GM23248 (cell line): Measurements from ENCODE around the gene ZNF14.

ENCODE experiments used
- EZH2 ChIP-seq: fragments of 200-600 bp; sonication (generic); IDR thresholded peaks from 2 replicates; pipeline ENCODE4 v1.6.1; 2018; ENCODE audit warnings: antibody characterized with exemption, mild to moderate bottlenecking; ENCODE audit not compliant: insufficient read depth, poor library complexity, severe bottlenecking
- EZH2phosphoT487 ChIP-seq: fragments of 200-600 bp; sonication (generic); IDR thresholded peaks from 2 replicates; pipeline ENCODE4 v1.6.1; 2018; ENCODE audit warnings: antibody characterized with exemption, moderate library complexity, mild to moderate bottlenecking, low read depth; ENCODE audit not compliant: insufficient read depth

DNA sequence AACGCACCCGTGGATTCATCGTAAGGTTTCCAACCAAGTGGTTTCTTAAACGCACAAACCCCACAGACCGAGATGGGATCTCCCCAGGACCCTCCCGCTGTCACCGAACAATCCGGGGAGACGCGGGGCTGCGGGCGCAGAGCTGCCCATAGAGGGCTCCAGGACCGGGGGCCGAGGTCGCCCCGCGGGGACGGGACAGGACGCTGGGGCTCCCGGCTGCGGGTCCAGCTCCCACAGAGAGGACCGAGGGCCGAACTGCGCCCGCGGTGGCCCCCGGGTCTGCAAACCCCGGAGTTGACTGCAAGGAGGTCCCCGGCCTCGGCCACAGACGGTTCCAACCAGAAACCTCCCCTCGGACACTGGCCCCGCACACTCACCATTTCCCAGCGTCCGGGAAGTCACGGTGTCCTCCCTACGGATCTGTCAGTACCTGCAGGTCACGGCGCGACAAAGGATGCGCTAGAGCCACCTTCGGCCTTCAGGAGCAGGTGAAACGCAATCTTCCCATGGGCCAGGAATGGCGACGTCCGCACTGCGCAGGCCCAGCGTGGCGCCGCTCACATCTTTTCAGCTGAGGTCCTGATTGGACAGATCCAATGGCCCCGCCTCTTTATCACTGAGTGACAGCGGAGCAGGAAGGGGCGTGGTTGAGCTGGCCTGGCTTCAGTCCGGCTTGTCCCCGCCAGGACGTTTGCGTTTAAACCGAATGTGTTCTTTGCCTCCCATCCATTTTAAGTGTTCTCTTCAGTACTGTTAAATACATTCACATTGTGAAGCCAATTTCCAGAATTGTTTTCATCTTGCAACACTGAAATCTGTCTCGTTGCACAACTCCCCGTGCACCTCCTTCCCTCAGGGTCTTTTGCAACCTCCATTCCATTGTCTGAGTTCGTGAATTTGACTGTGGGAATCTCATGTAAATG, at the start of gene ZNF14:
- TF ChIP-seq EZH2 (no peak), EZH2phosphoT487 (no peak)
